ENCODE results near the gene KCNH5. TPM values are rescaled to one million over a fixed set of nuclear protein-coding genes. Genes with fewer than 3 reads are reported as not detected.

The KCNH5 gene
- total RNA-seq, 4 donors from 2014 or later = not detected

- TF ChIP-seq CTCF (IDR thresholded peaks at IDR 0.05; ENCODE audit: low read depth) = no peak
These were observed 139.7 kb downstream of the KCNH5 start for GRCh38 chr14:62905566-62905965.

DNA sequence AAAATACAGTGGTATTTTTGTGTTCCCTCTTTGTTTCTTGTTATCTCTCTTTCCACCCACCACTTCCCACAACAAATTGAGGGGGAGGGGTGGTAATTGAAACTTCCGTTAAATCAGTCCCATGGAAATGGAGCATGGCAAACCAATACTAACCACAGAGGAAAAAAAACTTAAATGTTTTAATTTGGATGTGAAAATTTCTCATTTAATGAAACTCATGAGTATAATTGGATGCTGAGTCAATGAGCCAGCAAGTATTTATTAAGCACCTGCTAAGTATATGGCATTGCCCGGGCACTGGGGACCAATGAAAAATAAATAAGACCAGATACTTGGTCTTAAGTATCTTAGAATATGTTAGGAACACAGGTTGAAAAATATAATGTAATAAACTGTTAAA is 147.5 kb downstream of the KCNH5 start:
- no peak for TF ChIP-seq CTCF (IDR thresholded peaks at IDR 0.05; ENCODE audit: low read depth)

DNA sequence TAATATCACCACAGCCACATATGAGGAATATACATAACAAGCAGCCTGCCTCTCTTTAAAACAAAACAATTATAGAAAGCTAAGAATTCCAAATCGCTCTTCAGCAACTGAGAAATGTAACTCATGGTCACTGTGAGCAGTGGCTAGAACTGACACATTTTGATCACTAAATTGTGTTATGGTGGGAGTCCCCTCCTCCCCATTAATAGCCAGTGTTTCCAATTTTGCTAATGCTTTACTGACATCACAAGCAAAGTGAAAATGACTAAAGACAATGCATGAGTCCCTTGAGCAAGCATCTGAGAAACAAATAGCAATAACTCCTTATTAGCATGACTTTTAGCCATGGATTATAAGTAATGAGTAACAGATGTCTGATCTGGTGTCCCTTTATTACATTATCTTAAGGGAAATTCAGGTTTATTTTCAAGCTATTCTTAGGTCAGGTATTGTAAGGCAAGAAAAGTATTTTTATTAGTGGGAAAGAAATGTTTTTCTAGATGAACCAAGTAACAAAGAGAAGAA is 148.3 kb downstream of the KCNH5 start:
- TF ChIP-seq CTCF (IDR thresholded peaks at IDR 0.05; ENCODE audit: low read depth) = no peak

DNA sequence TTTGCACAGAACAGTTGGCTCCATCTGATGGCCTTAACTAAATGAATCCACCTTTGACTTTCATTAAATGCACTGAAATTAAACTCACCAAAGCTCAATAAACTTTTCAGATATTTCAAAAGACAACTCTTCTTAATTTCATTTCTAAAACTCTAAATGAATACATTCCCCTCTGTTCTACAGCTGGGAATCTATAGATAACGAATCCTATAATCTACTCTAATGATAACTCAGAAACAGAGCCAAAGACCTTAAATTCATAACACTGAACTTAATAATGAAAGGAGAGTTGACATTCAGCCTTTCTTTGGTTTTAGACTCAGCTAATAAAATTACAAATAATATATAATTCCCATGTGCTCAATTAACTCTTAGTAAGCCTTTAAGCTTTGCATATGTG is 150.5 kb downstream of the KCNH5 start:
- TF ChIP-seq CTCF (IDR thresholded peaks at IDR 0.05; ENCODE audit: low read depth) = no peak

DNA sequence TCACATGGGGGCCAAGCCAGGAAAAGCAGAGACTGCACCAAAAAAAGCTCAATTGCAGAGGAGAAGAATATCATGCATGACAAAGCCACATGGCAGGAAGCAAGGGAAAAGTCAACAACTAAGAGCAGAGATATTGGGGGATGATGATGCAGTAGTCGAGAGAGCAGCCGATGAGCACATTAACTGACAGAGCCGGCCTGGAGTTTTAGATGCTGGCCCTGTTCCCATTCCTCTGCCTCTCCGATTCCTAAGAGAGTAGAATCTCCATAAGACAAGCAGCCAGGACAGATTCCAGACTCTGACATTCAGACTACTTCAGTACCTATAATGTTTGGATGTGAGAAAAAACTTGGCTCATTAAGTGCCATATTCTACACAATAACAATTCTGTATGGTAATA is 155.9 kb downstream of the KCNH5 start:
- no peak for TF ChIP-seq CTCF (IDR thresholded peaks at IDR 0.05; ENCODE audit: low read depth)

GRCh38 chr14:62886461-62886860 is 158.8 kb downstream of the KCNH5 start:
- no peak for TF ChIP-seq CTCF (IDR thresholded peaks at IDR 0.05; ENCODE audit: low read depth)

- TF ChIP-seq CTCF (IDR thresholded peaks at IDR 0.05; ENCODE audit: low read depth) = no peak
These were observed 159.8 kb downstream of the KCNH5 start for GRCh38 chr14:62885451-62885850.

Measured in subcutaneous adipose tissue (tissue), 4 donors.